SU-DHL-6 (cell line): ENCODE results near the gene KLHL29.

Source experiments
- EZH2phosphoT487 ChIP-seq: fragments of 200-600 bp; sonication (generic), shearing (Covaris generic); conservative IDR thresholded peaks from 2 replicates; pipeline ENCODE4 v1.6.1; 2018; ENCODE audit warnings: mild to moderate bottlenecking, antibody characterized with exemption, low read length, moderate library complexity, mixed read lengths
- TF ChIP-seq, protein P1 (sequence below): fragments of 200-600 bp; sonication (generic); IDR thresholded peaks from one replicate; pipeline ENCODE4 v1.5.1; 2017; ENCODE audit warnings: antibody characterized with exemption, mild to moderate bottlenecking, low read length, moderate library complexity; ENCODE audit not compliant: insufficient read depth, poor library complexity, severe bottlenecking

DNA sequence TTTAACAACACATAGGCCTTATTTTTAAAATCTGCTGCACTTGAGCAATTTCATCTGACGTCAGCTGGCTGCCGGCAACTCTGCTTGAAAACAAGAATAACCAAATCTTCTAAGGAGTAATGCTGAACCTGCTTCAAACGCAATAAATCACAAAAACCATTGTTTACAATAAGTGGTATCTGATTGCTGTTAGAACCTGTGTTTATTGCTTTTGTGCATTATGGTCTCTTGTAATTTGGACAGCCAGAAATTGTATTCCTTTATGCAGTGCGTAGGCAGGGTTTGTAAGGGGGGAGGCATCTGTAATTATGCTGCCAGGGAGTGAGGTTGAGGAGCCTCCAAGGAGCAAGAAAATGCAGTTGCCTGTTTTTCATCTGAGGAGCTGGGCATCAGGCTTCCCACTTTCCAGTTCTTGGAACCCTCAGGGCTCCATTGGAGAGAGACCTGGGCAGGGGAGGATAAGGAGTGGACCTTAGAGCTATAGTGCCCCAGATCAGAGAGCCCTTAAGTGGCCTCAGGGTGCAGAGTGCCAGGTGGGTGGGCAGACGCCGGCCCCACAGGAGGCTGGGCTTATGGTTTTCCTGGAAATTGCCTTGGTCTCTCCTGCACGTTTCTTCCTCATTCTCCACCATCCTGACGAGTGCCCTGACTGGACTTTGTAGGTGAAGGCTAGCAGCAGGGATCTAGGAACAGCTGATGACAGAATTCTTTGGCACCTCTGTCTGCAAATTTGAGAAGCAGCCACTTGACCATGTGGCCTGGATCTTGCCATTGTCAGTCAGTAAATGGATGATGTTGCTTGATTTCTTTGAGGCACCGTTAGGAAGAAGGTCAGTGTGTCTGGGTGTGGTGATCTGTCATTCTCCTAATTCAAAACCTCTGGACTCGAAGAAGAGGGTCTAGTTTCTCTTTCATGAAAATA lies 129.2 kb downstream of the KLHL29 start:
- TF ChIP-seq, protein P1, sequence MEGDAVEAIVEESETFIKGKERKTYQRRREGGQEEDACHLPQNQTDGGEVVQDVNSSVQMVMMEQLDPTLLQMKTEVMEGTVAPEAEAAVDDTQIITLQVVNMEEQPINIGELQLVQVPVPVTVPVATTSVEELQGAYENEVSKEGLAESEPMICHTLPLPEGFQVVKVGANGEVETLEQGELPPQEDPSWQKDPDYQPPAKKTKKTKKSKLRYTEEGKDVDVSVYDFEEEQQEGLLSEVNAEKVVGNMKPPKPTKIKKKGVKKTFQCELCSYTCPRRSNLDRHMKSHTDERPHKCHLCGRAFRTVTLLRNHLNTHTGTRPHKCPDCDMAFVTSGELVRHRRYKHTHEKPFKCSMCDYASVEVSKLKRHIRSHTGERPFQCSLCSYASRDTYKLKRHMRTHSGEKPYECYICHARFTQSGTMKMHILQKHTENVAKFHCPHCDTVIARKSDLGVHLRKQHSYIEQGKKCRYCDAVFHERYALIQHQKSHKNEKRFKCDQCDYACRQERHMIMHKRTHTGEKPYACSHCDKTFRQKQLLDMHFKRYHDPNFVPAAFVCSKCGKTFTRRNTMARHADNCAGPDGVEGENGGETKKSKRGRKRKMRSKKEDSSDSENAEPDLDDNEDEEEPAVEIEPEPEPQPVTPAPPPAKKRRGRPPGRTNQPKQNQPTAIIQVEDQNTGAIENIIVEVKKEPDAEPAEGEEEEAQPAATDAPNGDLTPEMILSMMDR = no peak
- TF ChIP-seq EZH2phosphoT487 = no peak
